ENCODE data around the gene TMEM130.

The TMEM130 gene

DNA sequence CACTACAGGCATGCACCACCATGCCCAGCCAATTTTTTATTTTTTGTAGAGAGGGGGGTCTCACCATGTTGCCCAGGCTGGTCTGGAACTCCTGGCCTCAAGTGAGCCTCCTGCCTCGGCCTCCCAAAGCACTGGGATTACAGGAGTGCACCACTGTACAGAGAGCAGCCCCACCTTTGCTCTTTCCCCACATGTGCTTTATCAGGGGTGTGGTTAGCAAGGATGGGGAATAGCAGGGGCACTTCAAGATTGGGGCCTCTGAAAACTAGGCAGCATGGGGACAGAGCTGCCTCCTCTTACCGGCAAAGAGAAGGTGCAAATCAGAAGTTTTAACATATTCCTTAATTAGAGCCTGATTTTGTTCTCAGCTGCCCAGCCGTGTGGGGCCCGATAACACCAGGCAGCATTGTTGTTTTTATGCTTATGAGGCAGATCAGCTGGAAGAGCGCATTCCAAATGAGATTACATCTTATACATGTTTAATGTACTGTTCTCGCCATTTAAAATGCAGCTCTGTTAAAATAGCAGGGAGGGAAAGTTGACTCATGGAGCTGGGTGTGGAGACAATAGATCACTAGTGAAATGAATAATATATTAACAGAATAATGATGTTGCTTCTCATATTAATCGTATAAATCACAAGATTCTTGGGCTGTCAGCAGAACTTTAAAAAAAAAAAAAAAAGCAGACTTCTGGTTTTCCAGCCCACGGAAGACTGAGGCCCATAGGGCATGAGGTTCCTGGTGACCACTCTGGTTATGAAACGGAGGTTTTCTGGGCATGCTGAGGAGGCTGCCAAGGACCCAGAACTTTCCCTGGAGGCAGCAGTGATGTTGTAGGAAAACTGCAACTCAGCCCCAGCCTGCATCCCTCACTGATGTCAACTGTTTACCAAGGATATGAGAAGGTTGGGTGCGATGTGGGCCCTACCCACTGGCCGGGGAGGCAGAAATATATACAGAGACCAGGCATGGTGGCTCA is 62.5 kb downstream of the TMEM130 start:
- DNase-seq (ENCODE audit: low read depth in 2 of 2), result no peak

DNA sequence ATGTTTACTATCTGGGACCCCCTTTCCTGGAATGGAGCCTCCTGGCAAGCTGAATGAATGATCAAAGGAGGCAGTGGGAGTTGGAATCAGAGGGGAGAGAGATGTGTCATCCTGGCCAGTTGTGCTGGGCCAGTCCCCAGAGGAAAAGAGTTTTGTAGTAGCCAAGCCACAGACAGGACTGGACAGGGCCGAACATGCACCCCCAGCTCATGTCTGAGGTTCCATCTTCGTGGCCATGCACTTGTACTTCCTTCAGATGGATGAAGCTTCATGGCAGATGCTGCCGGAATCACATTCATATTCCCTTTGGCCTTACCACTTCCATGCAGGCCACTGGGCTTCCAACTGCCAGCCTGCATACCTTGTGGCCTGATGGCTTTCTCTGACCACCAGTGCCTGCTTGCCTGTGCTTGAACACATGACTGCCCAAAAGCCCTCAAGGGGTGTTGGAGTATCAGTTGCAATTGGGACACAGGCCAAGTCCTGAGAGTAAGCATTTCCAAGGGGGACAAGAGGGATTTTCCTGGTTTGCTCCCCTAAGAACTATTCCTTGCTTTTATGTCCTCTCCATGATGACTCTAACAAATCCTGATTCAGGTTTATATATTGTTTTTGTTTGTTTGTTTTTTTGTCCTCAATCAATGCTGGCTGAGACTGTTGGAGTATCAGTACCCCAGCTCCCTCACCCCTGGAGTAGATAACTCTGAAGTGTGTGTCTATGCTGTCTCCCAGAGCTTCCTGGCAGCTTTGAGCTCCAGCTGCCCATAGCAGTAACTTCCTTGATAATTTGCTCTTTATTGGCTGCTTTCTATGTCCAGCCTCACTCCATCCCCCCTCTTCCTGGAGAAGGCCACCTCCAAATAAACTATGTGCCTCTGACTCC is 63.6 kb downstream of the TMEM130 start:
- no peak for DNase-seq (ENCODE audit: low read depth in 2 of 2)

- no peak for DNase-seq (ENCODE audit: low read depth in 2 of 2)
These were observed 67.1 kb downstream of the TMEM130 start for GRCh38 chr7:98802781-98803110.

DNA sequence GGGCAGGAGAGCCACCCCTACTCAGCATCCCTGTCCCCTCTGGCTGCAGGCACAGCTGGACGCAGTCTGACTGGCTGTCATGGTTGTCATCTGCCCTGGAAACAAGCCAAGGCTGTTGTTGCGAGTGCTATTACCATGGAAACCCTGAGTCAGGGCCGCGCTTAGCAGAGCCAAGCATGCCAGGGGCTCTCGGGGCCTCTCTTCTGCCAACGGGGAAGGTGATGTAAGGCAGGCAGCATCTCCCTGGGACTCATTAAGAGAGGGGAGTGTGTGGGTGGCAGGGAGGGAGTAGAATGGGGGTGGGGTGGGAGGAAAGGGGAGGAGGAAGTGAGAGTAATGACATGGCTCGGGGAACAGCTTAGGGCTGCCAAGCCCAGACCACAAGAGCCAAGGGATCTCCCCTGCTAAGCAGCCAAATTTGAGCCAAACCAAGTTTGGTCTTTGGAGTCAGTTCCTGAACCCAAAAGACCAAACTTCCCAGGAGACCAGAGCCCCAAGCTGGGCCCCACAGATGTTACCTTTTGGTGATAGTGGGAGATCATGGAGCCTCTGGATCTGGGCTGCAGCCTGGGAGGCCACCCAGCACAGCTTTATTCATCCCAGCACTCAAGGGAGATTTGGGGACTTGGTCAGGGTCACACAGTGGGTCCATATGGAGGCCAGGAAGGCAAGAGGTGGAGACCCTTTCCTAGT is 67.6 kb downstream of the TMEM130 start:
- DNase-seq (ENCODE audit: low read depth in 2 of 2), result peak in 1 of 2 donors; percentile 9

- no peak for DNase-seq (ENCODE audit: low read depth in 2 of 2)
These were observed 68.8 kb downstream of the TMEM130 start for GRCh38 chr7:98800996-98801395.

DNA sequence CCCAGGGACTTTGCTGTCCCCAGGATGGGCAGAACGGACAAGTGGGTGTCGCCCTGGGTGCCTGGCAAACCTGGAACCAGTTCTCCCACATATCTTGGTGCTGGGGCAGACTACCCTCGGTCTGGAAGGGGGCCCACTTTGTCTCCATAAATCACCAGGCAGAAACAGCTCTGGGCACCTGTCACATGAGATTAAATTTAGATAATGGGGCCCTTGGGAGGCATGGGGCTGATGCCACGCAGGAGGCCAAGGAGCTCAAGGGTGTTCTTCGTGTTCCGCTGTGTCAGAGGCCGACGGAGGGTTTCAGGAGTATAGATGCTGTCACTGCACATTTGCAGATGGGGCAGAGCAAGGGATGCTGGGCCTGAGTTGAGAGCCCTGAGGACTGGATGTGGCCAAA is 72.7 kb downstream of the TMEM130 start:
- no peak for DNase-seq (ENCODE audit: low read depth in 2 of 2)

All from stimulated activated CD4-positive, alpha-beta T cell treated with anti-CD3 and anti-CD28 coated beads, Interleukin-1b, Interleukin-23, amount 100 ng/mL, for 4 hours (primary cell).